ENCODE data around the gene GPC1.
A peak's percentile ranks its signal among the peaks of the same experiment; 100 is the strongest.

DNA sequence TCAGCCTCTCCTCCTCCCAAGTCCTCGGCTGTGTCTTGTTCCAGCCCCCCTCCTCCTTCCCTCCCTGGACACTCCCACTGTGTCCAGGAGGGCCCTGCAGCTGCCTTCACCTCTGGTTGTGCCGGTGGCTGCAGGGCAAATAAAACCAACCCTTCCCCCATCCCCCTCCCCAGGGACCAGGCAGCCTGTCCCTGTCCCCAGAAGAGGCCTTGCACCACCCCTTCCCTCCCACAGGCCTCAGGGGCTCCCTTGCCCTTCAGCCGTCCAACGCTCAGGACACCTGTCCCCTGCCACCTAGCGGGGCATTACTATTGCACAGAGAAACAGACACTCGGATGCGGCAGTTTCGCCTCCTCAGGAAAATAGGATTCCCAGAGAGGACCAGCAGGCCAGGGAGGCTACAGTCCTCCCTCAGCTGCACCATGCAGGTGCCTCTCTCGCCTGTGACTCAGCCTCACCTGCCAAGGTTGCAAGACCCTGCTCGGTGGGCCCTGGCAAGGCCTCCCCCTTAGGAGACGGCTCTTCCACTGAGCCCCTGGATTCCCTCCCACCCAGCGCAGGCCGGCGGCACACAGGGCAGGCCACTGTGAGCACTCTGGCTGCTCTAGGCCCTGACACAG is 5.5 kb upstream of the GPC1 start:
- TF ChIP-seq CTCF (CRISPR knock-in tag; IDR thresholded peaks at IDR 0.05) (peak; percentile 62), SMARCE1 (IDR thresholded peaks at IDR 0.05; ENCODE audit: borderline replicate concordance) (no peak), MXI1 (IDR thresholded peaks at IDR 0.05; ENCODE audit: borderline replicate concordance, low read depth, low read length) (no peak), ZNF776 (CRISPR knock-in tag; IDR thresholded peaks at IDR 0.05) (no peak), ZNF331 (CRISPR knock-in tag; IDR thresholded peaks at IDR 0.05) (no peak), RELA (CRISPR knock-in tag; IDR thresholded peaks at IDR 0.05) (no peak)
- TF ChIP-seq, protein P1, sequence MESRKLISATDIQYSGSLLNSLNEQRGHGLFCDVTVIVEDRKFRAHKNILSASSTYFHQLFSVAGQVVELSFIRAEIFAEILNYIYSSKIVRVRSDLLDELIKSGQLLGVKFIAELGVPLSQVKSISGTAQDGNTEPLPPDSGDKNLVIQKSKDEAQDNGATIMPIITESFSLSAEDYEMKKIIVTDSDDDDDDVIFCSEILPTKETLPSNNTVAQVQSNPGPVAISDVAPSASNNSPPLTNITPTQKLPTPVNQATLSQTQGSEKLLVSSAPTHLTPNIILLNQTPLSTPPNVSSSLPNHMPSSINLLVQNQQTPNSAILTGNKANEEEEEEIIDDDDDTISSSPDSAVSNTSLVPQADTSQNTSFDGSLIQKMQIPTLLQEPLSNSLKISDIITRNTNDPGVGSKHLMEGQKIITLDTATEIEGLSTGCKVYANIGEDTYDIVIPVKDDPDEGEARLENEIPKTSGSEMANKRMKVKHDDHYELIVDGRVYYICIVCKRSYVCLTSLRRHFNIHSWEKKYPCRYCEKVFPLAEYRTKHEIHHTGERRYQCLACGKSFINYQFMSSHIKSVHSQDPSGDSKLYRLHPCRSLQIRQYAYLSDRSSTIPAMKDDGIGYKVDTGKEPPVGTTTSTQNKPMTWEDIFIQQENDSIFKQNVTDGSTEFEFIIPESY (CRISPR knock-in tag; IDR thresholded peaks at IDR 0.05) = no peak
